HepG2 (cell line): ENCODE results near the gene MND1. TPM values are rescaled to one million over a fixed set of nuclear protein-coding genes. Genes with fewer than 3 reads are reported as not detected.
A peak's percentile ranks its signal among the peaks of the same experiment; 100 is the strongest.

Experiments used
- ARNT2 ChIP-seq: sonication (generic); formaldehyde crosslinking; IDR thresholded peaks from 2 replicates; pipeline ENCODE4 v1.8.0; 2022; ENCODE audit warnings: mild to moderate bottlenecking, low read depth, missing genetic modification reagents, moderate library complexity
- BRD4 ChIP-seq: sonication (generic); formaldehyde crosslinking; IDR thresholded peaks from 2 replicates; pipeline ENCODE4 v1.4.0; 2020; ENCODE audit warnings: missing genetic modification reagents
- CC2D1A ChIP-seq: sonication (generic); formaldehyde crosslinking; IDR thresholded peaks from 2 replicates; pipeline ENCODE4 v1.8.1; 2023; ENCODE audit warnings: mild to moderate bottlenecking, missing genetic modification reagents
- FOXP1 ChIP-seq, 2 experiments: fragments of 450-650 bp in 1 of 2; IDR thresholded peaks; 2 replicates each; pipeline ENCODE4 v1.6.1; 2017 to 2018; ENCODE audit warnings: antibody characterized with exemption in 1 of 2
- HOXA3 ChIP-seq: sonication (generic); formaldehyde crosslinking; IDR thresholded peaks from 2 replicates; pipeline ENCODE4 v1.5.0; 2020; ENCODE audit warnings: missing genetic modification reagents
- IRF2 ChIP-seq: IDR thresholded peaks from 2 replicates; pipeline ENCODE4 v1.6.1; 2018; ENCODE audit warnings: missing genetic modification reagents, missing compliant biosample characterization
- KMT2A ChIP-seq: sonication (generic); formaldehyde crosslinking; IDR thresholded peaks from 2 replicates; pipeline ENCODE4 v1.4.0; 2020; ENCODE audit warnings: missing genetic modification reagents
- MED8 ChIP-seq: sonication (generic); formaldehyde crosslinking; IDR thresholded peaks from 2 replicates; pipeline ENCODE4 v1.8.1; 2023; ENCODE audit warnings: mild to moderate bottlenecking, missing genetic modification reagents; ENCODE audit not compliant: insufficient replicate concordance
- MTF1 ChIP-seq: sonication (generic); formaldehyde crosslinking; IDR thresholded peaks from 2 replicates; pipeline ENCODE4 v1.5.0; 2020; ENCODE audit warnings: missing genetic modification reagents
- NR2F1 ChIP-seq, 2 experiments: fragments of 450-650 bp in 1 of 2; formaldehyde crosslinking in 1 of 2; IDR thresholded peaks; 2 replicates each; pipeline versions ENCODE4 v1.5.0 to v1.6.1; 2016 to 2020; ENCODE audit warnings: mild to moderate bottlenecking in 1 of 2, missing compliant biosample characterization in 1 of 2, missing genetic modification reagents in 1 of 2, moderate library complexity in 1 of 2
- SKI ChIP-seq: fragments of 450-650 bp; IDR thresholded peaks from one replicate; pipeline ENCODE4 v1.6.1; 2018; ENCODE audit warnings: mild to moderate bottlenecking; ENCODE audit not compliant: partially characterized antibody
- WIZ ChIP-seq: sonication (generic); formaldehyde crosslinking; IDR thresholded peaks from 2 replicates; pipeline ENCODE4 v1.5.1; 2020; ENCODE audit warnings: mild to moderate bottlenecking, missing genetic modification reagents
- ZNF253 ChIP-seq: sonication (generic); formaldehyde crosslinking; IDR thresholded peaks from 2 replicates; pipeline ENCODE4 v1.8.0; 2022; ENCODE audit warnings: mild to moderate bottlenecking, missing genetic modification reagents, borderline replicate concordance
- ZNF431 ChIP-seq: sonication (generic); formaldehyde crosslinking; IDR thresholded peaks from 2 replicates; pipeline ENCODE4 v1.9.0; 2022; ENCODE audit warnings: missing genetic modification reagents, low read depth, mild to moderate bottlenecking, borderline replicate concordance
- ZNF44 ChIP-seq: sonication (generic); formaldehyde crosslinking; IDR thresholded peaks from 2 replicates; pipeline ENCODE4 v1.5.1; 2020; ENCODE audit warnings: mild to moderate bottlenecking, missing genetic modification reagents
- ZNF543 ChIP-seq: sonication (generic); formaldehyde crosslinking; IDR thresholded peaks from 2 replicates; pipeline ENCODE4 v1.4.0; 2020; ENCODE audit warnings: mild to moderate bottlenecking, missing genetic modification reagents
- ZNF616 ChIP-seq: sonication (generic); formaldehyde crosslinking; IDR thresholded peaks from 2 replicates; pipeline ENCODE4 v1.5.0; 2020; ENCODE audit warnings: low read depth, mild to moderate bottlenecking, missing genetic modification reagents
- ZNF790 ChIP-seq: sonication (generic); formaldehyde crosslinking; IDR thresholded peaks from 2 replicates; pipeline ENCODE4 v1.8.0; 2022; ENCODE audit warnings: missing genetic modification reagents, mild to moderate bottlenecking, borderline replicate concordance
- polyA plus RNA-seq, 8 experiments: library from polyadenylated mRNA; depleted of rRNA in 3 of 8; stranded (reverse) in 7 of 8; unstranded in 1 of 8; fragments of >200 nt; fragmentation: Illumina TruSeq in 4 of 8; extraction: Trizol in 4 of 8; gene quantifications; 2 replicates each; pipeline versions ENCODE4 v1.2.1 to v1.2.3, GENCODE V29; 2011 to 2016; ENCODE audit warnings: low read depth in 4 of 8, missing spikeins in 1 of 8, mixed read lengths in 1 of 8; ENCODE audit not compliant: insufficient read depth in 1 of 8
- total RNA-seq, 5 experiments: library from RNA; depleted of rRNA; stranded (reverse); fragments of >200 nt; fragmentation: Illumina TruSeq; extraction: Trizol; gene quantifications; 2 replicates each; pipeline ENCODE4 v1.2.3, GENCODE V29; 2016; ENCODE audit warnings: low read depth in 1 of 5
- TF ChIP-seq, protein P1 (sequence below): sonication (generic); formaldehyde crosslinking; conservative IDR thresholded peaks from 2 replicates; pipeline ENCODE4 v1.8.0; 2022; ENCODE audit warnings: mild to moderate bottlenecking, moderate library complexity, missing genetic modification reagents
- TF ChIP-seq, protein P2 (sequence below): sonication (generic); formaldehyde crosslinking; IDR thresholded peaks from 2 replicates; pipeline ENCODE4 v1.8.1; 2023; ENCODE audit warnings: mild to moderate bottlenecking, moderate library complexity, missing genetic modification reagents
- TF ChIP-seq, protein P3 (sequence below): sonication (generic); formaldehyde crosslinking; IDR thresholded peaks from 2 replicates; pipeline ENCODE4 v1.5.0; 2020; ENCODE audit warnings: missing genetic modification reagents
- TF ChIP-seq, protein P4 (sequence below): sonication (generic); formaldehyde crosslinking; IDR thresholded peaks from 2 replicates; pipeline ENCODE4 v1.9.0; 2021; ENCODE audit warnings: missing genetic modification reagents, borderline replicate concordance

Gene MND1
- total and polyA plus RNA-seq, 2 of the 13 experiments (the other 11 are each of a cell fraction or from before 2014, with no cell fraction given): 4.8 to 30.7 TPM

DNA sequence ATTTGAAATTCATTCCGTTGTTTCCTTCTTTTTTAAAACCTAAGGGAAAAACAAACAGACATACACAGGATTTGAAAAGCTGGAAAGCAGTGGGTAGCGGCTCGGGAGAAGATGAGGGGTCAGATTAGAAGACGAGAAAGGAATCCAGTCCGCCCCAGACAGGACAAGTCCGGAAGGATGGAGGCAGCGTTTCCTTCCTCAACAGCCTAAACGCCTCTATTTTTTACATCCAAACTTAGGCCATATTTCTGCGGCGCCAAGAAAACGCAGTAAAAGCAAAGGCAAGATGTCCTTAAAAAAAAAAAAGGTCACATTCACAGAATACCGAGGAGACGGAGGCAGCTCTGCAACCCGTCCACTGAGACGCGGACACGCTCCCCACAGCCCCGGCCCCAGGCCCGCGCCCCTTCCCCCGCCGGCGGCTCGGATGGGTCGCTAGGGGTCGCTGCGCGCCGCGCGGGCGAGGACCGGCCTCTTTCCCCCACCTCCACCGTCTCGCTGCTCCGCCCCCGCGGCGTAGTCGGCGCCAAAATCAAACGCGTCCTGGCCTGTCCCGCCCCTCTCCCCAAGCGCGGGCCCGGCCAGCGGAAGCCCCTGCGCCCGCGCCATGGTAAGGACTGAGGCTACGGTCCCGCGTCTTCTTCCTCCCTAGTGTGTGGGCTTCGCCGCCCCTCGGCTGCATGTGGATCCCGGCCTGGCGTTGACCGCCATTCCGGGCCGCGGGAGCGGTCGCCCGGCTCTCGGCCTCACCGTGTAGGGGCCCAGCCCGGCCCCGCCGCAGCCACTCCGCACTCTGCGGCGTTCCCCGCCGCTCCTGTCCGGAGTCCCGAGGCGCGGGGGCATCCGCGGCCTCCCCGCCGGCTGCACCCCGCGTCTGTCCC is at the start of gene MND1 (continued):
- TF ChIP-seq IRF2 (CRISPR knock-in tag) (0 out of 2 replicates have a peak, but pooled peaks have one; percentile 38), WIZ (CRISPR knock-in tag) (0 out of 2 replicates have a peak, but pooled peaks have one; percentile 26), ZNF790 (CRISPR knock-in tag) (peak; percentile 90; the same call in 1 of the 2 replicates), KMT2A (peak; percentile 96), HOXA3 (CRISPR knock-in tag) (peak; percentile 84), ZNF543 (CRISPR knock-in tag) (0 out of 2 replicates have a peak, but pooled peaks have one; percentile 54), ZNF431 (peak; percentile 70; the same call in 1 of the 2 replicates), SKI (peak; percentile 21), MTF1 (CRISPR knock-in tag) (peak; percentile 66; the same call in 1 of the 2 replicates), ARNT2 (CRISPR knock-in tag) (peak; percentile 98), ZNF44 (no peak), FOXP1 (IDR thresholded peaks at IDR 0.05) (no peak), FOXP1 (CRISPR knock-in tag; IDR thresholded peaks at IDR 0.05) (no peak), CC2D1A (CRISPR knock-in tag) (0 out of 2 replicates have a peak, but pooled peaks have one; percentile 57), MED8 (no peak), BRD4 (CRISPR knock-in tag) (0 out of 2 replicates have a peak, but pooled peaks have one; percentile 34), ZNF616 (CRISPR knock-in tag) (0 out of 2 replicates have a peak, but pooled peaks have one; percentile 58), NR2F1 (CRISPR knock-in tag; IDR thresholded peaks at IDR 0.05) (no peak), ZNF253 (peak; percentile 89)
- TF ChIP-seq, protein P1, sequence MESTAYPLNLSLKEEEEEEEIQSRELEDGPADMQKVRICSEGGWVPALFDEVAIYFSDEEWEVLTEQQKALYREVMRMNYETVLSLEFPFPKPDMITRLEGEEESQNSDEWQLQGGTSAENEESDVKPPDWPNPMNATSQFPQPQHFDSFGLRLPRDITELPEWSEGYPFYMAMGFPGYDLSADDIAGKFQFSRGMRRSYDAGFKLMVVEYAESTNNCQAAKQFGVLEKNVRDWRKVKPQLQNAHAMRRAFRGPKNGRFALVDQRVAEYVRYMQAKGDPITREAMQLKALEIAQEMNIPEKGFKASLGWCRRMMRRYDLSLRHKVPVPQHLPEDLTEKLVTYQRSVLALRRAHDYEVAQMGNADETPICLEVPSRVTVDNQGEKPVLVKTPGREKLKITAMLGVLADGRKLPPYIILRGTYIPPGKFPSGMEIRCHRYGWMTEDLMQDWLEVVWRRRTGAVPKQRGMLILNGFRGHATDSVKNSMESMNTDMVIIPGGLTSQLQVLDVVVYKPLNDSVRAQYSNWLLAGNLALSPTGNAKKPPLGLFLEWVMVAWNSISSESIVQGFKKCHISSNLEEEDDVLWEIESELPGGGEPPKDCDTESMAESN: peak; percentile 93
- TF ChIP-seq, protein P2, sequence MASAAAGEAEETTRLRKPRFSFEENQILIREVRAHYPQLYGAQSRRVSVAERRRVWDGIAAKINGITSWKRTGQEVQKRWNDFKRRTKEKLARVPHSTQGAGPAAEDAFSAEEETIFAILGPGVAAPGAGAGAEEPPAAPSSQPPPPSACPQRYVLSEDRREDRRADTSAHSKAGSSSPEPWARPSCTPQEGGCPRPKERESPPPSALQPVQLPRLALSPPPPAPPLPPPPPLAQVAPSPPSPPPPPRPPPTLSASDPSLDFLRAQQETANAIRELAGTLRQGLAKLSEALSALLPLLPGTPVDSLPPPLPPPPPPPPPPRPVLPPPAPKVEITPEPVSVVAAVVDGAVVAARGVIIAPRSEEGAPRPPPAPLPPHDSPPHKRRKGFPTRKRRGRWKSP (CRISPR knock-in tag): peak; percentile 82
- TF ChIP-seq, protein P3, sequence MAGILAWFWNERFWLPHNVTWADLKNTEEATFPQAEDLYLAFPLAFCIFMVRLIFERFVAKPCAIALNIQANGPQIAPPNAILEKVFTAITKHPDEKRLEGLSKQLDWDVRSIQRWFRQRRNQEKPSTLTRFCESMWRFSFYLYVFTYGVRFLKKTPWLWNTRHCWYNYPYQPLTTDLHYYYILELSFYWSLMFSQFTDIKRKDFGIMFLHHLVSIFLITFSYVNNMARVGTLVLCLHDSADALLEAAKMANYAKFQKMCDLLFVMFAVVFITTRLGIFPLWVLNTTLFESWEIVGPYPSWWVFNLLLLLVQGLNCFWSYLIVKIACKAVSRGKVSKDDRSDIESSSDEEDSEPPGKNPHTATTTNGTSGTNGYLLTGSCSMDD: 0 out of 2 replicates have a peak, but pooled peaks have one; percentile 26
- TF ChIP-seq, protein P4, sequence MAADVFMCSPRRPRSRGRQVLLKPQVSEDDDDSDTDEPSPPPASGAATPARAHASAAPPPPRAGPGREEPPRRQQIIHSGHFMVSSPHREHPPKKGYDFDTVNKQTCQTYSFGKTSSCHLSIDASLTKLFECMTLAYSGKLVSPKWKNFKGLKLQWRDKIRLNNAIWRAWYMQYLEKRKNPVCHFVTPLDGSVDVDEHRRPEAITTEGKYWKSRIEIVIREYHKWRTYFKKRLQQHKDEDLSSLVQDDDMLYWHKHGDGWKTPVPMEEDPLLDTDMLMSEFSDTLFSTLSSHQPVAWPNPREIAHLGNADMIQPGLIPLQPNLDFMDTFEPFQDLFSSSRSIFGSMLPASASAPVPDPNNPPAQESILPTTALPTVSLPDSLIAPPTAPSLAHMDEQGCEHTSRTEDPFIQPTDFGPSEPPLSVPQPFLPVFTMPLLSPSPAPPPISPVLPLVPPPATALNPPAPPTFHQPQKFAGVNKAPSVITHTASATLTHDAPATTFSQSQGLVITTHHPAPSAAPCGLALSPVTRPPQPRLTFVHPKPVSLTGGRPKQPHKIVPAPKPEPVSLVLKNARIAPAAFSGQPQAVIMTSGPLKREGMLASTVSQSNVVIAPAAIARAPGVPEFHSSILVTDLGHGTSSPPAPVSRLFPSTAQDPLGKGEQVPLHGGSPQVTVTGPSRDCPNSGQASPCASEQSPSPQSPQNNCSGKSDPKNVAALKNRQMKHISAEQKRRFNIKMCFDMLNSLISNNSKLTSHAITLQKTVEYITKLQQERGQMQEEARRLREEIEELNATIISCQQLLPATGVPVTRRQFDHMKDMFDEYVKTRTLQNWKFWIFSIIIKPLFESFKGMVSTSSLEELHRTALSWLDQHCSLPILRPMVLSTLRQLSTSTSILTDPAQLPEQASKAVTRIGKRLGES (CRISPR knock-in tag): 0 out of 2 replicates have a peak, but pooled peaks have one; percentile 58
